Cardiac muscle cell (in vitro differentiated cells and primary cell): ENCODE data around the gene ODAD3. TPM values are rescaled to one million over a fixed set of nuclear protein-coding genes. Genes with fewer than 3 reads are reported as not detected.
A peak's percentile ranks its signal among the peaks of the same experiment; 100 is the strongest.

ENCODE experiments used
- DNase-seq, 2 donors: peaks; one replicate each; pipeline versions ENCODE4 v3.0.0 to v3.0.0-alpha.2; 2010 to 2017; ENCODE audit warnings: low read depth in 1 of 2, low spot score in 1 of 2
- H3K27ac ChIP-seq: fragments of 200-600 bp; sonication (generic); 2 replicates; pipeline ENCODE4 v1.5.1; 2016
- H3K27me3 ChIP-seq: fragments of 200-600 bp; sonication (generic); 2 replicates; pipeline ENCODE4 v1.6.0; 2016; ENCODE audit warnings: control low read depth
- H3K36me3 ChIP-seq: fragments of 200-600 bp; sonication (generic); 2 replicates; pipeline ENCODE4 v1.5.1; 2016; ENCODE audit warnings: control low read depth
- H3K4me1 ChIP-seq: fragments of 200-600 bp; sonication (generic); 2 replicates; pipeline ENCODE4 v1.8.1; 2017; ENCODE audit warnings: low read depth, mild to moderate bottlenecking, mixed run types
- H3K4me3 ChIP-seq: fragments of 200-600 bp; sonication (generic); 2 replicates; pipeline ENCODE4 v1.5.1; 2016; ENCODE audit warnings: mild to moderate bottlenecking
- H3K9me3 ChIP-seq: fragments of 200-600 bp; sonication (generic); 2 replicates; pipeline ENCODE4 v1.5.1; 2017; ENCODE audit warnings: low read depth, mild to moderate bottlenecking, control low read depth
- polyA plus RNA-seq: library from polyadenylated mRNA; unstranded; fragments of >200 nt; fragmentation: Nextera tagmentation; extraction: Ambion mirVana; gene quantifications from 2 replicates; pipeline ENCODE4 v1.2.1, GENCODE V29; 2016
- total RNA-seq: library from RNA; depleted of rRNA; stranded (reverse); fragments of >200 nt; gene quantifications from 2 replicates; pipeline ENCODE4 v1.2.3, GENCODE V29; 2016
- TF ChIP-seq, protein P1 (sequence below): IDR thresholded peaks from 2 replicates; pipeline ENCODE4 v1.5.1; 2012; ENCODE audit warnings: low read depth, mild to moderate bottlenecking, low read length

Gene ODAD3
- total and polyA plus RNA-seq, 2 experiments from 2014 or later: 3.8 to 5.1 TPM

- Histone ChIP-seq H3K9me3 (no peaks in the 10 kb centered on the region), H3K27ac (no peak overlapping the region), H3K27me3 (no peaks in the 10 kb centered on the region), H3K36me3 (peaks cover 11% of the 10 kb centered on the region), H3K4me3 (no peak overlapping the region), H3K4me1 (no peaks in the 10 kb centered on the region)
- TF ChIP-seq, protein P1, sequence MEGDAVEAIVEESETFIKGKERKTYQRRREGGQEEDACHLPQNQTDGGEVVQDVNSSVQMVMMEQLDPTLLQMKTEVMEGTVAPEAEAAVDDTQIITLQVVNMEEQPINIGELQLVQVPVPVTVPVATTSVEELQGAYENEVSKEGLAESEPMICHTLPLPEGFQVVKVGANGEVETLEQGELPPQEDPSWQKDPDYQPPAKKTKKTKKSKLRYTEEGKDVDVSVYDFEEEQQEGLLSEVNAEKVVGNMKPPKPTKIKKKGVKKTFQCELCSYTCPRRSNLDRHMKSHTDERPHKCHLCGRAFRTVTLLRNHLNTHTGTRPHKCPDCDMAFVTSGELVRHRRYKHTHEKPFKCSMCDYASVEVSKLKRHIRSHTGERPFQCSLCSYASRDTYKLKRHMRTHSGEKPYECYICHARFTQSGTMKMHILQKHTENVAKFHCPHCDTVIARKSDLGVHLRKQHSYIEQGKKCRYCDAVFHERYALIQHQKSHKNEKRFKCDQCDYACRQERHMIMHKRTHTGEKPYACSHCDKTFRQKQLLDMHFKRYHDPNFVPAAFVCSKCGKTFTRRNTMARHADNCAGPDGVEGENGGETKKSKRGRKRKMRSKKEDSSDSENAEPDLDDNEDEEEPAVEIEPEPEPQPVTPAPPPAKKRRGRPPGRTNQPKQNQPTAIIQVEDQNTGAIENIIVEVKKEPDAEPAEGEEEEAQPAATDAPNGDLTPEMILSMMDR: no peak
- no peak for DNase-seq
Measured at GRCh38 chr19:11447347-11448262, 12.7 kb upstream of the ODAD3 start.

GRCh38 chr19:11446652-11447301 lies 11.9 kb upstream of the ODAD3 start:
- Histone ChIP-seq H3K27ac (no peak overlapping the region), H3K27me3 (no peaks in the 10 kb centered on the region), H3K36me3 (peaks cover 11% of the 10 kb centered on the region), H3K4me3 (no peak overlapping the region), H3K9me3 (no peaks in the 10 kb centered on the region), H3K4me1 (no peaks in the 10 kb centered on the region)
- DNase-seq: peak; percentile 46 to 69
- TF ChIP-seq, protein P1: peak; percentile 79

DNA sequence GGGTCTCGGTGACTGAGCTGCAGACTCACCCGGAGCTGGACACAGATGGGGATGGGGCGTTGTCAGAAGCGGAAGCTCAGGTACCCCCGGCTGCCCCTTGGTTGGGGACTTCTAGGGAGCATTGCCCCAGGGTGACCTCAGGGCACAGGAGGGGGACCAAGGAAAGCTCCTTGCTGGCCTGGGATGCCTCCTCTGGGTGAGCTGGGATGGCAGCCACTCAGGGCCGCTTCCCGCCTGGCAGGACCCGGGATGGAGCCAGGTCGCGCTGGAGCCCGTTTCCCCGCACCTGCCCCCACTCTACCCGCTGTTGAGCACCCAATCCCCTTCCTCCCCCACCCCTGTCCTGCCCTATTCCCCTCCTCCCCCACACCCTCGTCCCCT lies 11.3 kb upstream of the ODAD3 start:
- H3K4me3 ChIP-seq: no peak overlapping the region
- H3K36me3 ChIP-seq: peaks cover 13% of the 10 kb centered on the region
- no peaks in the 10 kb centered on the region for H3K9me3 ChIP-seq
- TF ChIP-seq, protein P1: no peak
- no peaks in the 10 kb centered on the region for H3K4me1 ChIP-seq
- DNase-seq: no peak
- H3K27me3 ChIP-seq: no peaks in the 10 kb centered on the region
- no peak overlapping the region for H3K27ac ChIP-seq

DNA sequence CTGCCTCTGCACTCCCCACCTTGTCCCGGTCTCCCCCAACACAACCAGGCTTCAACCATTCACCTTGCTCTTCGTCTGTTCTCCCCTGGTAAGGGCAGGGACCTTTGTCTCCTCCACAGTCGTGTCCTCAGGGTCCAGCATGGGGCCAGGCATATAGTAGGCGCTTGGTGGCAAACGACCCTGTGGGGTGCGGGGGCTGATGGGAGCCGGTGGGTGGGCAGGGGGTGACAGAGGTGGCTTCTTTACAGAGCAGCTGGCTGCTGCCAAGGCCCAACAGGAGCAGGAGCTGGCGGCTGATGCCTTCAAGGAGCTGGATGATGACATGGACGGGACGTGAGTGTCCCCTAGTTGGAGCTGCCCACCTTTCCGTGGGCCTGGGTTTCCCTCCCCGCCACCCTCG lies 10.2 kb upstream of the ODAD3 start:
- Histone ChIP-seq H3K36me3 (peaks cover 11% of the 10 kb centered on the region), H3K4me1 (no peaks in the 10 kb centered on the region), H3K27ac (no peak overlapping the region), H3K9me3 (no peaks in the 10 kb centered on the region), H3K4me3 (no peak overlapping the region), H3K27me3 (no peaks in the 10 kb centered on the region)
- TF ChIP-seq, protein P1: no peak
- no peak for DNase-seq

DNA sequence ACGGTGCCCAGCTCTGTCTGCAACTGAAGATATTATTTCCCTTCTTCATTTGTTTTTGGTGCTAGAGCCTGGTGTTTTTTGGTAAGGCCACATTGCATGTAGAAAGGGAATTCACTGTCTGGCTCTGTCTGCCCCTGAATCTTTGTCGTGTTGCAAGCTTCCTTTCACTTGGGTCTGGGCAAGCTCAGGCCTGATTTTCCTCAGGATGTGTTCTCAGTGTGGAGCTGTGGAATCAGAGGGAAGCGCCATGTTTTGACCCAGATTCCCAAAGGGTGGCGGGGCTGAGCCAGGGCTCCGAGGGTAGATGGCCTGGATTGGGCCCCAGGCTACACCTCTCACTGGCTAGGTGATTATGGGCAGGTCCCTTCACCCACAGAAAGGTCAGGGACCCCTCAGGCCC lies 9.1 kb upstream of the ODAD3 start:
- Histone ChIP-seq H3K4me3 (no peak overlapping the region), H3K36me3 (peaks cover 8% of the 10 kb centered on the region), H3K27ac (no peak overlapping the region), H3K4me1 (no peaks in the 10 kb centered on the region), H3K27me3 (no peaks in the 10 kb centered on the region), H3K9me3 (no peaks in the 10 kb centered on the region)
- no peak for DNase-seq
- TF ChIP-seq, protein P1: no peak
